Brain pericyte (primary cell): ENCODE results near the gene NOX4.
"Not testable (repeated sequence)": the region's sequence is repeated elsewhere in the genome, so short reads cannot be mapped to it uniquely, and the experiment has no call there.

ENCODE experiments used
- DNase-seq: peaks from one replicate; pipeline ENCODE4 v3.0.0-alpha.2; 2012; ENCODE audit warnings: low read depth, low spot score

Gene NOX4

GRCh38 chr11:89381094-89381493 is 110.1 kb downstream of the NOX4 start:
- peak; percentile 67 for DNase-seq

DNA sequence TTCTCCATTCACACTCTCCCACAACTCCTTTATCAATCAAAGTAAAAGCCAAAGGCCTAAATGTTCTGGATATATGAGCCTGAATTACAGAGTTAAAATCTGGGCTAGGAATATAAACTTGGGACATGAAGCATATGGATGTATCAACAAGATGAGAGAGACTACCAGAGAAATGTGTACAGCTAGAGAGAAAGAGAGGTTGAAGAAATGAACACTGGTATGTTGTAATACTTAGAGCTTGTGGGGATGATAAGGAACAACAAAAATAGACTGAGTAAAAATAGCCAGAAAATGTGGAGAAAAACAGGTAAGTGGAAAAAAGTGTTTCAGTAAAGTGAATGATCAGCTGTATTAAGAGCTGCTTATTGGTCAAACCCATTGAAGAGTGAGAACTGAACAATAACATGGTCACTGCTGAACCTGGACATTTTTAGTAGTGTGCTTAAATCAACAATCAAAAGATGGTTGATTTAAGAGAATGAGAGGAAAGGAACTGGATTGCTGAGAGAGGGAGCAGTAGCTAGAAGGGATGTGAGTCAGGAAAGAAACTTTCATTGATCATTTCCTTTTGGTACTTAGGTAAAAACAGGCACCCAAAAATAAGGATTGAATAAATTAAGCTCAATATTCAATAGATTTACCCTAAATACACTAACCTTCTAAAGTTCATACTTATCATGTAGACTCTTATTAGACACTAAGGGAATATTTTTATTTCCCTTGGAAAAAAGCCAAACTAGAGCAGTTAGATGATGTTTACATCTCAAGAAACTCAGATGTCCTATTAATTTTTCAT is 111.0 kb downstream of the NOX4 start:
- not testable (repeated sequence) for DNase-seq

- DNase-seq = not testable (repeated sequence)
These were observed 112.2 kb downstream of the NOX4 start for GRCh38 chr11:89378986-89379385.

DNA sequence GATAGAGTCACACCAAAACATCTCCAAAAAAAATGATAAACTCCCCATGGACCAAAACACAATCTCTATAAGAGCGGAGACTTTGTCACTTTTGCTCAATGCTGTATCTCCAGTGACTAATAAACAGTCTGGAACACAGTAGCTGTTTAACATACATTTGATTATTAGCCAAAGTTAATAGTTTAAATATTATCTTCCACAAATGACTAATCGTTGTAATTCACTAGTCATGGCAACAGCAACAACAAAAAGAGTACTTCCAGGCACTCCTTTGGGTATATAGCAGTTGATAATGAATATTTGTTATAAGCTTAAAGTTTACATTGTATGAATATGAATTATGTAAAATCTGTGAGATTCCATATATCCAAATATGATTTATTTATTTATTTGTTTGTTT is 121.8 kb downstream of the NOX4 start:
- DNase-seq = not testable (repeated sequence)

- not testable (repeated sequence) for DNase-seq
These were observed 126.3 kb downstream of the NOX4 start for GRCh38 chr11:89364856-89365255.

DNA sequence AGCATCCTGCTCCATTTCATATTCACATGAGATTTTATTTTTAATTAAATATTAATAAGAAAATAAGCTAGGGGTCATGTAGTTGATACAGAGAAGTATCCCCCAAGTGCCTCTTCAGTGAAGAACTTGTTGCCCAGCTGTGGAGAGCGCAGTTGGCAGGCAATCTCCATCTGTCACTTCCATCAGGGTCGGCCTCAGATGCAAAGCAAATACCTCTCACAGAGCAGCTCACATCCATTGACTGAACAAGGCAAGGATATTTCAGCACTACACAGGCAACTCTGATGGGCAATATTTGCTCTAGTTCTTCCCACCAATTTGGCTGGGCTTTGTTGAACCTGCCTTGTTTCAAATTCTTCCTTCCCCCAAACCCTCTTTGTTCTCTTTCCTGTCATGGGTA is 129.4 kb downstream of the NOX4 start:
- DNase-seq = no peak

DNA sequence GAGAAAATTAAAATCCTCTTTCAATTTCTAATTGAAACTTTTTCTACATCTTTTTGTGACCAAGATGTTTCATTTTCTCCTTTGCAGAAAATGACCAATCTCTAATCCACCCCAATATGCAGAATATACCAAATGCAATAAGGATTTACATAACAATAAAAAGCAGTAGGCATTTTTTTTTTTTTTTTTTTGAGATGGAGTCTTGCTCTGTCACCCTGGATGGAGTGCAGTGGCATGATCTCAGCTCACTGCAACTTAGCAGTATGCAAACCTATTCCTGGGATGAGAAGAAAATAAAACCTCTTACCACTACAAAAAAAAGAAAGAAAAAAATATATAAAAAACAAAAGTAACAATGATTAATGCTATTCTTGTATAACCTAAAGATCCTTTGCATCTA is 132.0 kb downstream of the NOX4 start:
- DNase-seq = not testable (repeated sequence)

GRCh38 chr11:89358761-89359160 is 132.4 kb downstream of the NOX4 start:
- DNase-seq = no peak

DNA sequence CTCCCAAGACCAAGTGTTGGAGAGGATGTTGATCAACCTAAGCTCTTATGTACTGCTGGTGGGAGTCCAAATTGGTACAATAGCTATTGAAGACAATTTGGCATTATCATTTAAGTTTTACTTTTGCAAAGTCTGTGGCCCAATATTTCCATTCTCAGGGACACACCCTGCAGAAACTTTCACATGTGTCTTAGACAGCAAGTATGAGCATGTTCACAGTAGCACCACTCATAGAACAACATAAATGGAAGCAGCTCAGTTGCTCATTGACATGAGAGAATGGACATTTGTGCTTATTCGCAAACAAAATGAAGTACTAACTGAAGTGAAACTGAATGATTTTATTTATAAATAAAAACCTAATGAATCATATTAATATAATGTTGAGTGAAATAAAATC is 135.5 kb downstream of the NOX4 start:
- DNase-seq = no peak

GRCh38 chr11:89354513-89354912 is 136.7 kb downstream of the NOX4 start:
- not testable (repeated sequence) for DNase-seq

GRCh38 chr11:89347071-89347470 is 144.1 kb downstream of the NOX4 start:
- DNase-seq = no peak

- no peak for DNase-seq
These were observed 144.6 kb downstream of the NOX4 start for GRCh38 chr11:89346601-89347000.

DNA sequence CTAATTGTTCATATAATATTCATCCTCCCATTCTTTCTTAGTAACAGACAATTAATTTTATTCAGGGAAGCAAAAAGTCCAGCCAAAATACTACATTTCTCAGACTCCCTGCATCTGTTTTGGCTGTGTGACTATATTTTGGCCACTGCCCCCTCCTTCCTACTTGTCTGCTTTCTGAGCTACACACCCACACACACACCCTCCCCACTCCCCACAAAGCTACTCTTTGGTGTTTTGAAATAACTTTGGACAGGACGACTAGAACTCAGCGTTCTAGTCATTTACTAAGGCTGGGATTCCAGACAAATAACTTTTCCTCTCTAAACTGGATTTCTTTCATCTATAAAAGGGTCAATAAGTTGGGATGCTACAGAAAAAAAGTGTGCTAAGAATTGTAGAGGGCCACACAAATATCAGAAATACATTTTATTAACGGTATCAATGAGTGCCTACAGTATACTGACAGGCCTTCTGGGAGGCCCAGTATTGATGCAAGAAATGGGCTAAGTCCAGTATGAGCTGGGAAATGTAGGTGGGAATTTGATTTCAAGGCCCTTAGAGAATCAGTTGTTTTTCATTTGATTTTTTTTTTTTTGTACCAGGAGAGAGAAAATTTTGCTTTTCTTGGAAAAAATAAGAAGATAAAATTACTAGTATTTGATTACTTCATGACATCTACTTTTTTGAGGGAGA is 148.1 kb downstream of the NOX4 start:
- DNase-seq = not testable (repeated sequence)

DNA sequence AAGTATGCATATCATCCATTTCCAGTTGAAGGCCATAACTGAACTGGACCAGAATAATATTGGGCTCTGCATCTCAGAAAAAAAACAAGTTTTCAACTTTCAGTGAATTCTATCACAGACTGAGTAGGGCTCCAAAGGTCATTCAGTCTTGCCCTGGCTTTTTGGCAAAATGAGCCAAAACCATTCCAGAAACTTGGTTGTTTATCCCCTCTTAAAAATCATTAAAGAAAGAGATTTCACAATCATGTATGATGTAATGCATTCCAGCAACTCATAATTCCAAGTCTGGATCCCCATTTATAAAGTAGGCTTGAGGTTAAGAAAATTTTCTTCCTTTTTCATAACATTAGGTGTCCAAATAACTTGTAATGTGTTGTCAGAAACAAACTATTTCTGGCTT is 150.7 kb downstream of the NOX4 start:
- not testable (repeated sequence) for DNase-seq

- not testable (repeated sequence) for DNase-seq
These were observed 153.1 kb downstream of the NOX4 start for GRCh38 chr11:89338073-89338472.

GRCh38 chr11:89337100-89337650 is 154.0 kb downstream of the NOX4 start:
- DNase-seq = not testable (repeated sequence)

- DNase-seq = not testable (repeated sequence)
These were observed 157.5 kb downstream of the NOX4 start for GRCh38 chr11:89333704-89334103.

- not testable (repeated sequence) for DNase-seq
These were observed 159.2 kb downstream of the NOX4 start for GRCh38 chr11:89331940-89332339.

DNA sequence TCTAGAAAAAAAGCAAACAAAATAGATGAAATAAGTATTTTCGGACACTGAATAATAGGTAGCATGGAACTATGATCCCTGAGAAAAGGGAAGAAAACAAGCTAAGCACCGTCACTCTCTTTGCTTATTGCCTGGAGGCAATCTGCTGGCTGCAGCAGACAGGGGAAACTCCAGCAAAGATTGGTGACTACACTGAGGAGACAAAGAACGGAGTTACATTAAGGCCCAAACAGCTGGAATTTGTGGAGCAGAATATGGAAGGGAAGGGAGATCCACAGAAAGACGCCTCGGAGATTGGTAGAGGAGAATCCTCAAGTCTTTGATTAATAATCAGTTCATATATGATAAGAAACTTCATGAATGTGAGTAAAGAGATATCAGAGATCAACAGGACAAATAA is 163.3 kb downstream of the NOX4 start:
- DNase-seq = no peak

GRCh38 chr11:89321401-89321800 is 169.8 kb downstream of the NOX4 start:
- no peak for DNase-seq

GRCh38 chr11:89310607-89311006 is 180.6 kb downstream of the NOX4 start:
- DNase-seq = not testable (repeated sequence)

GRCh38 chr11:89309321-89309985 is 181.7 kb downstream of the NOX4 start:
- DNase-seq = not testable (repeated sequence)
